Hematopoietic multipotent progenitor cell treated with erythropoietin and hydrocortisone succinate and interleukin-3 and kit ligand, for 4 days (in vitro differentiated cells): Measurements from ENCODE around the gene NUFIP2.
"Not testable (repeated sequence)": the region's sequence is repeated elsewhere in the genome, so short reads cannot be mapped to it uniquely, and the experiment has no call there.

Experiments
- DNase-seq: peaks from one replicate; pipeline ENCODE4 v3.0.0-alpha.2; 2015

The NUFIP2 gene

DNA sequence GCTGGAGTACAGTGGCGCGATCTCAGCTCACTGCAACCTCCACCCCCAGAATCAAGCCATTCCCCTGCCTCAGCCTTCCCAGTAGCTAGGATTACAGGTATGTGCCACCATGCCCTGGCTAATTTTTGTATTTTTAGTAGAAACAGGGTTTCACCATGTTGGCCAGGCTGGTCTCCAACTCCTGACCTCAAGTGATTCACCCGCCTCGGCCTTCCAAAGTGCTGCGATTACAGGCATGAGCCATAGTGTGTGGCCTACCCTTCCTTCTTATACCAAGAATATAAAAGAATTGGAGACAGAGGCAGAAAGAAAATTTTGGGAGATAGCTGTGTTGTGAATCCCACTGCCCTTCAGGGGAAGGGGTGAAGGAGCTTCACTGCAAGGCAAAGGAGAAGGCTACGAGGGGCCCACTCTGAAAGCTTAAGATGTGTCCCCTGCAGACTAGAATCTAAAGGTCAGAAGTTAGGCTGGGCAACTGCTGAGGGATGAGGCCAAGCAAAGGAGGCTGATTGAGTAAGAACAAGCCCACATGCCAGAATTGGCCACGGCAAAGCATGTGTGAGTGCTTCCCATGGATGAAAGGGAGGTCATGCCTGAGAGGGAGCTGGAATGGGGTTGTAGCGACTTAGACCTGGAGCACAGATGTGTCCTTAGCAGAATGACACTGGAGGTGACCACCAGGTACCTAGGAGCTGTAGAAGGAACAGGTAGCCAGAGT lies 55.7 kb downstream of the NUFIP2 start:
- DNase-seq: no peak

DNA sequence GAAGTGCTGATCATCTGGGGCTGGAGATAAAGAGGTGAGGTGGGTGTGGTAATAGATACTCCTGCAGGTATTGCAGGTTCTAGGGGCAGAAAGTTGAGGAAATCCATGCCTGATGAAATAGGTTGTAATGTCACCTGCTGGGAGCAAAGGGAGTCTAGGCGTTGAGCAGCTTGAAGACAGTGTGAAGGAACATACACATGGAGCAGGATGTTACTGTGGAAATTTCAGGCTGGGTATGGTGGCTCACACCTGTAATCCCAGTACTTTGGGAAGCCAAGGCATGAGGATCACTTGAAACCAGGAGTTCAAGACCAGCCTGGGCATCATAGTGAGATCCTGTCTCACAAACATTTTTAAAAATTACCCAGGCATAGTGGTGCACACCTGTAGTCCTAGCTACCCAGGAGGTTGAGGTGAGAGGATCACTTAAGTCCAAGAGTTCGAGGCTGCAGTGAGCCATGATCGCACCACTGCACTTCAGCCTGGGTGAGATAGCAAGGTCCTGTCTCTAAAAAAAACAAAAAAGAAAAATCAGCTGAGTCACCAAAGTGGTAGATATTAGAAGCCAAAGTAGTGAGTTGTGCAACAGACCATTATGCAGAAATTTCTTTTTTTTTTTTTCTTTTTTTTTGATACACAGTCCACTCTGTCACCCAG lies 56.3 kb downstream of the NUFIP2 start:
- DNase-seq: peak; percentile 86

DNA sequence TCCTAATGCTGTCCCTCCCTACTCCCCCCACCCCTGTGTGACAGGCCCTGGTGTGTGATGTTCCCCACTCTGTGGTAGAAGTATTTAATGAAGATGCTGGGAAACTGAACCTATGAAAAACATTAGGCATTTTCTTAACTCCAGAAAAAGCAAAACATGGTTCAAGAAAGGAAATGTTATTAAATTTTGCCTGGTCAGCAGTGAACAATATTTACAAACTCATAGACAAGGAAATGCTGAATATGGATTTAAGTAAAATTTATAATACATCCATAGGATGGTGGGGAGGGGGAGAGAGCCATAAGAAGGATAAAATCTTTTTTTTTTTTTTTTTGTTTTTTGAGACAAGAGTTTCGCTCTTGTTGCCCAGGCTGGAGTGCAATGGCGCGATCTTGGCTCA lies 58.0 kb downstream of the NUFIP2 start:
- DNase-seq: no peak

DNA sequence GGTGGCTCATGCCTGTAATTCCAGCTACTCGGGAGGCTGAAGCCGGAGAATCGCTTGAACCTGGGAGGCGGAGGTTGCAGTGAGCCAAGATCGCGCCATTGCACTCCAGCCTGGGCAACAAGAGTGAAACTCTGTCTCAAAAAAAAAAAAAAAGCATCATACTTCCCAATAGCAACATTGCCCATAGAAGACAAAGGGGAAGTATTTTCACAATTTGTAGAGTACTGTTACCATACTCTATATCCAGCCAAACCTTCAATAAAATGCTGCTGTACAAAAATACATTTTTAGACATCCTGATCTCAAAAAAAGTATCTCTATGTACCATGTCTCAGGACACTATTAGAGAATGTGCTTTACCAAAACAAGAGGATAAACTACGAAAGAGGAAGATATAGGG lies 59.0 kb downstream of the NUFIP2 start:
- not testable (repeated sequence) for DNase-seq

DNA sequence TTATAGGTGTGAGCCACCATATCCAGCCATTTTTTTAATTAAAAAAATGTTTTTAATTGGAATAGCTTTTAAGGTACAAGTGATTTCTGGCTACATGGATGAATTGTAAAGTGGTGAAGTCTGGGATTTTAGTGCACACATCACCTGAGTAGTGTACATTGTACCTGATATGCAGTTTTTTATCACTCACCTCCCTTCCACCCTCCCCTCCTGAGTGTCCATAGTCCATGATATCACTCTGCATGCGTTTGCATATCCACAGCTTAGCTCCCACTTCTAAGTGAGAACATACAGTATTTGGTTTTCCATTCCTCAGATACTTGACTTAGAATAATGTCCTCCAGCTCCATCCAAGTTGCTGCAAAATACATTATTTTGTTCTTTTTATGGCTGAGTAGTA lies 60.6 kb downstream of the NUFIP2 start:
- no peak for DNase-seq

DNA sequence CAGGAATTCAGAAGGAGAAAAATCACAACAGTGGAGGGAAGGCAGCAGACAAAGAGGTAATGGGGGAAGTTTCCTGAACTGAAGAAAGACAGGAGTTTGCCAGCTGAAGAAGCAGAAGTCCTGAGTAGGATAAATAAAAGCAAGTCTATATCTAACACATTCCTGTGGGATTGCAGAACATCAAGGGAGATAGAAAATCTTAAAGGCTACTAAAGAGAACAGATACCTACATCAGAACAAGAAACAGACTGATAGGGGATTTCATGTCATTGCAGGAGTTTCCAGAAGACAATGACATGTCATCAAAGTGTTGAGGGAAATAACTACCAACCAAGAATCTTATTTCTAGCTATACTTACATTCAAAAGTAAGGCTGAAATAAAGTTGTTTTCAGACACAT lies 68.6 kb downstream of the NUFIP2 start:
- no peak for DNase-seq

DNA sequence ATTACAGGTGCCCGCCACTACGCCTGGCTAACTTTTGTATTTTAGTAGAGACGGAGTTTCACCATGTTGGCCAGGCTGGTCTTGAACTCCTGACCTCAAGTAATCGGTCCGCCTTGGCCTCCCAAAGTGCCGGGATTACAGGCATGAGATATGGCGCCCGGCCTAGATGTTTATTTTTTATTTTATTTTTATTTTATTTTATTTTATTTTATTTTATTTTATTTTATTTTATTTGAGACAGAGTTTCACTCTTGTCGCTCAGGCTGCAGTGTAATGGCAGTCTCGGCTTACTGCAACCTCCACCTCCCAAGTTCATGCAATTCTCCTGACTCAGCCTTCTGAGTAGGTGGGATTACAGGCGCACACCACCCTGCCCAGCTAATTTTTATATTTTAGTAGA lies 72.6 kb downstream of the NUFIP2 start:
- not testable (repeated sequence) for DNase-seq

DNA sequence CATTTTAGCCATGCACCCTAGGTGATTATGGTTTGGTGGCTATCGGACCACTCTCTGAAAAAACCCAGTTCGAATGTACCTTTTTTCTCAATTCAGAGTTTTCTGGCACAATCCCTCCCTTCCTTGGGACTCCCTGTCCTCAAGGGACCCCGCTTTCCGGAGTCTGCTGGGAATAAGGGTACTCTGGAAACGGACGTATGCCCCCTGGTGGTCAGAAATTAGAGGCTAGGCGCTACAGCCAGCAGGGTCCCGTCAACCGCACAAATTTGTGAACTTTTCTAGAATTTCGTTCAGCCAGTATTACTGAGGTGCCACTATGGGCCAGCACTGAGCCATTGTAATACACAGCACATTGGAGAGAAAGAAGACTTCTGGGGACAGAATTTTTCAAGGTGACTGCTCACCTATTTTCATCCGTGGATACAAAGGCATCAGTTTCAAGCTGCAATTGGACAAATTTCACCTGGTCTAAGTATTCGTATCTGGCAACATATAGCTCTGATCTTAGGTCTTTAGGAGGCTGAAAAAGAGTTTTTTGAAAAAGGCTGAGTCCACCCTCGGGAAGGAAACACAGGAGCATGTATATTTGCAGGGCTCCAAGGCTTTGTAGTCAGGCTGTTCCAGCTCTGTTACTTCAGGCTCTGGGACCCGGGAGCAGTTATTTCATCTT lies 74.4 kb downstream of the NUFIP2 start:
- peak; percentile 91 for DNase-seq

DNA sequence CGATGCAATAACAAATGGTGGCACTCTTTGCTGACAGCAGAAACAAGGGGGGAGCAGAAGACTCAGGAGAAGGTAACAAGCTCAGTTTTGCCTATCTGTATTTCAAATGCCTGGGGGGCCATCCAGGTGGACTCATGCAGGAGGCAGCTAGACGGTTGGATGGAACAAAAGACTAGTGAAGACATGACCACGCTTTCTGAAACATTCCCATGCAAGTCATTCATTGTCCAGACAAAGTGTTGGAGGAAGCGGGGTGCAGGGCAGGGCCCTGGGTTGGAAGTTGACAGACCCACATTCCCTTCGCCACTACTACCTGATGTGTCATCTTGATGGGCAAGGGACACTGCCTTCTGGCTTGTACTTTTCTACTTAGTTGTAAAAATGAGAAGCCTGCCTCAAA lies 77.1 kb downstream of the NUFIP2 start:
- DNase-seq: no peak

DNA sequence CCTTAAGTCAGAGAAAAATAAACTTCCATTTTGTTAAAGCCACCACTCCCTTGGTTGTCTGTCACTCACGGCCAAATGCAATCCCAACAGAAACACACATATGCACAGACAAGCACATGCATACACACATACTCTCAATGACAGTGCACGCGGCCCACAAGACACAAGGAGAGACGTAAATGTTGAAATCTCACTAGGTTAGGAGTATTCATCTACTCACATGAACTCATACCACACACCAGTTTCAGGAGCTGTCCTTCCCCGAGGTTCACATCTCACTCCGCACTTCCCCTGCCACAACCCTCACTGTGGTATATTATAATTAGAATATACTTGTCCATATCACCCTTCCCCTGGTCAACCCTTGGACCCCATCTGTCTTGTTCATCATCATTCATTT lies 77.8 kb downstream of the NUFIP2 start:
- no peak for DNase-seq

DNA sequence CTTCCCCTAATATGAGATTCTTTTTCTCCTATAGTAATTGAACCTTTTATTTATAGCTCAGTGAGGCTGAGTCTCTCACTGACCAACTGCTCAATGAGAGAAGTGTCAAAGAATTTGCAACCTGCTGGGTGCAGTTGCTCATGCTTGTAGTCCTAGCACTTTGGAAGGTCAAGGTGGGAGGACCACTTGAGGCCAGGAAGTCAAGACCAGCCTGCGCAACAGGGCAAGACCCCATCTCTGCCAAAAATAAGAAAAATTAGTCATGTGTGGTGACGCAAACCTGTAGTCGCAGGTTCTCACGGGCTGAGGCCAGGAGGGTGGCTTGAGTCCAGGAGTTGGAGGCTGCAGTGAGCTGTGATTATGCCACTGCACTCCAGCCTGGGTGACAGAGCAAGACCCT lies 78.2 kb downstream of the NUFIP2 start:
- DNase-seq: no peak

DNA sequence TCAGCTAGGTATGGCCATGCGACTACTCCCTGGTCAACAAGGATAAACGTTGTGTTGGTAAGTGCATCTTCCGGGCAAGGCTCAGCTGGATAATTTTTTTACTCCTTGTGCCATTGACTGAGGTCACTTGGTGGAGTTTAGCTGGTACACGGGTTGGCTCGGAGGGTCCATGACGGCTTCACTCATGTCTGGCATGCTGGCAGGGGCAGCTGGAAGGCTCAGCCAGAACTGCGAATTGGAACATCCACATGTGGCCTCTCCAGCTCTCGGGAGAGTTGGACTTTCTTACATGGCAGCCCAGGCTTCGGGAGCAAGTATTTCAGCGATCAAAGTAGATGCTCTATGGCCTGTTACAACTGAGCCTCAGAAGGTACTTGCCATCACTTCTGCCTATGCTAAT lies 78.8 kb downstream of the NUFIP2 start:
- DNase-seq: no peak

DNA sequence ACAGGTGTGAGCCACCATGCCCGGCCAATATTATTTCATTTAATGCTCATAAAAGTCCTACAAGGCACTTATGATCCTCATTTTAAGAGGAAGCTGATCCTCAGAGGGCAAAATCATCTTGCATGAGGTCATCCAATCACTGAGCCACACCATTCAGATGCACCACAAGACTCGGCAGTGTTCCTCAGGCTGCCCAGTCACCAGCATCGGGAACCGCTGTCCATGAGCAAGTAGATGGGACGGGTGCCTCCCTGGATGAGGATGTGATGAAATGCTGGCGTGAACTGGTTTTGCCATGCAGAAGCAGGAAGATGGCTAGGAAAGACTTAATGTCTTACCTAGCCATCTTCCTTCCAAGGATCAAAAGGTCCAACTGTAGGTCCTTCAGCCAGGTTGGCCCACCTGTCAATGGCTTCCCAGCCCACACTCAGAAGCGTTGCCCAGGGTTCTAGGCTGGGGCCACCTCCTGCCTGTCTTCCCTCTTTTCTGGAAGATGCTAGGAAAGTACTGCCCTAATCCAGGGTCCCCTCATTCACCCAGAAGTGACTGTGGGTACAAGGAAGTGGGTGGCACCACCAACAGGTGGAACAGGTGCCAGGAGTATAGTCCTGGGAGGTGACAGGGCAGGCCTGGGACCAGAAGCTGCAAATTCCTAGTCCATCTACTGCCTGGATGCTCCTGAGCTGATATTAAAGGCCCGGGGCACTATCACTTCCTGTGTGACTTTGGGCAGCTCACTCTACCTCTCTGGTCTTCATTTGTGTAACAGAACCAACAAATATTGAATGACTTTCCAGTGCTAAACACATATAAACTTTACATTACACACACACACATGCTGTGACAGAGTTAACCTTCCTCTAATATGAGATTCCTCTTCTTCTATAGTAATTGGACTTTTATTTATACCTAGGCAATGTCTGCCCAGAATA lies 79.5 kb downstream of the NUFIP2 start:
- no peak for DNase-seq

DNA sequence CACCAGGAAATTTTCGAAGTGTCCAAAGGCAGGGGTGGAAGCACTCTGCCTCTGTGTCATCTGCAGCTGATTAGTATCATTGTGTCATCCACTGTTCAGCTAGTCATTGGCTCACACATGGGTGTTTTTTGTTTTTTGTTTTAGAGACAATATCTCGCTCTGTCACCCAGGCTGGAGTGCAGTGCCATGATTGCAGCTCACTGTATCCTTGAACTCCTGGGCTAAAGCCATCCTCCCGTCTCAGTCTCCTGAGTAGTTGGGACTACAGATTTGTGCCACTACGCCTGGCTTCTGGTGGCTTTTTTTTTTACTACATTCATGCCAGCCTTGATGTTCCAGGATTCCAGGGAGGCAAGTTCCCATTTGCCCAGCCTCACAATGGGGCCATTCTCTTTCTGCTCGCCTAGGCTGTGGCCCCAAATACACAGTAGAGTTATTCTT lies 81.2 kb downstream of the NUFIP2 start:
- no peak for DNase-seq

DNA sequence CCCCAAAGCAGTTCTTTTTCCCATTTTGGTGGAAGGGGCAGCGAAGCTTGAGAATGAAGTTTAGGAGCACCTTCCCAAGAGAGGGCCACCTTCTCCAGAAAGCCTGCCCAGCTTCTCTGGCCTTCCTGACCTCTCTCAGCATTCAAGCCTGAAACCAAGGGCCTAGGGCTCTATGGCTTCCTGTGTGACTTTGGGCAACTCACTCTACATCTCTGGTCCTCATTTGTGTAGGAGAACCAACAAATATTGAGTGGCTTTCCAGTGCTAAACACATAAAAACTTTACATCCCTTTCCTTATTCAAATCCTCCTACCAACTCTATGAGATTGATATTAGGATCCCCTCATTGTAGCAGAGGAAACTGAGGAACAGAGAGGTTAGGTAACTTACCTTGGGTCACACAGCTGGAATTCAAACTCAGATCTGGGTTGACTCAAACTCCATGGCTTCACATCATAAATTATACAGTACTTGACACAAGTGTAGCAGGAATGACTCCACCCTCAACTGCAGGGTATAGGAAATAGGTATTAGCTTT lies 81.8 kb downstream of the NUFIP2 start:
- DNase-seq: no peak

DNA sequence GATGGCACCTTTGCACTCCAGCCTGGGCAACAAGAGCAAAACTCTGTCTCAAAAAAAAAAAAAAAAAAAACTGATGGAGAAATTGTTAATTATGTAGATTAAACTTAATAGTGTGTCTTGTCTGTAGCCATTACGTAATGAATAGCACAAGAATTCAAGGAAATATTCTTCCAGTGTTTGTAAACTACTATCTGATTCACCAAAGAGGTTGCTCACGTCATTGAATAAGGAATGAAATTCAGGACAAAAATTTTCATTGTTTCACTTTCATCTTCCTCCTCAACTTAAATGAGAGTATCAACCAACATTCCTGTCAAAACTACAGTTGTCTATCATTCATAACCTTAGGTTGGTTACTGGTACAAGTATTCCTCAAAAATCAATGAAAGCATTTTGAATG lies 83.1 kb downstream of the NUFIP2 start:
- DNase-seq: no peak

DNA sequence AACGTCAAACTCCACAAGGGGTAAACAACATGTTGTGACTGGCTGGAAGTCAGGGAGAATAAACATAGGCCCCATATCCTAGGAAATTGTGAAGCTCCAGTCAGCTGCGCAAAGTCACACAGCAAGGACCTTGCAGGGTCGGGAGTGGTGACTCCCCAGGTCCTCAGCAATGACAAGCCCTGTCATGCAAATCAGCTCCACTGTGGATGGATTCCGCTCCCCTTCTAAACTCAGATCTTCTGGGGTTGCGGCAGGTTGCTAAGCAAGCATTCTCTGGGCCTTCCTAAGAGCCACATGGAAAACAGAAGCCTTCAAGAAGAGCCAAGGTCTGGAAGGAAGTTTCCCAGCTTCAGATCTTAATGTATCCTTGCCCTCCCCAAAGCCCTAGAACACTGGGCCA lies 84.9 kb downstream of the NUFIP2 start:
- DNase-seq: no peak

DNA sequence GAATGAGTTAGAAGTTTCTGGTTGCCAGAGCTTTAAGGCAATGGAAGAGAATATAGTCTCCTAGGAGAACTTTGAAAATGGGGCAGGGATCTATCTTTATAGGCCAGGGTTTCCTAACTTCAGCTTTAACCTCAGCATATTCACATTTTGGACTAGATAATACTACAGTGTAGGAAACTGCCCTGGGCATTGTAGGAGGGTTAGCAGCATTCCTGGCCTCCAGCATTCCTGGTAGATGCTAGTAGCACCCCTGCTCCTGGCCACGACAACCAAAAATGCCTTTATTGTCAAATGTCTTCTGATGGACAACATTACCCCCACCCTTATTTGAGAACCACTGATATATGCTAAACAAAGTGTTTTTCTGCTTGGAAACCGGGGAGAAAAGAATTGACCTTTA lies 86.0 kb downstream of the NUFIP2 start:
- DNase-seq: no peak
